ENCODE data around the gene ARHGEF25. TPM values are rescaled to one million over a fixed set of nuclear protein-coding genes. Genes with fewer than 3 reads are reported as not detected.

Gene ARHGEF25
- total RNA-seq, 1 experiment from 2014 or later, result 20.9 TPM

DNA sequence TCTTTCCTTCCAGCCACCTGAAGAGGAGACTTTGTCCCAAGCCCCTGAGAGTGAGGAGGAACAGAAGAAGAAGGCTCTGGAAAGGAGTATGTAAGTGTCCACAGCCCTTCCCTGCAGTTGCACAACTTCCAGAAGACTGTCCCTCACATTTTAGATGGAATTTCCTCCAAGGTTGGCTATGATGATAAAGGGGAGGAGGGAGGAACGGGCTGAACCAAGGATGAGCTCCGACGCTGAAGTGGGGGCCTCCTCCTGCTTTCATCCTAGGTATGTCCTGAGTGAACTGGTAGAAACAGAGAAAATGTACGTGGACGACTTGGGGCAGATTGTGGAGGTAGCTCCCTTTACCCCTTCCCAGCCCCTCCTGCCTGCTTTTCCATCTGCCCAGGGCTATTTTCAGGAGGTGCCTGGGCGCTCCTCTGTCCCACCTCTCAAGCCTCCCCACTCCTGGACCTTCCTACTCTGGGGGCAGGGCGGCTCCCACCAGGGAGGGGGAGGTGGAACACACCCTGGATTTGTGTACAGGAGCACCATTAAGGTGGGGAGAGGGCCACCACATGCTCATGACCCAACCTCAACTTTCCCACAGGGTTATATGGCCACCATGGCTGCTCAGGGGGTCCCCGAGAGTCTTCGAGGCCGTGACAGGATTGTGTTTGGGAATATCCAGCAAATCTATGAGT lies 2.3 kb downstream of the ARHGEF25 start:
- Histone ChIP-seq H3K4me3 (ENCODE audit: low read depth, low read length, poor library complexity, severe bottlenecking) (no peak overlapping the region), H3K36me3 (ENCODE audit: insufficient read depth, low read length, poor library complexity, severe bottlenecking) (peaks cover 10% of the 10 kb centered on the region), H3K9me3 (ENCODE audit: low read depth, low read length, poor library complexity, severe bottlenecking) (no peaks in the 10 kb centered on the region), H3K27ac (ENCODE audit: low read depth, low read length, poor library complexity, severe bottlenecking) (no peak overlapping the region), H3K27me3 (replicated peaks; ENCODE audit: insufficient read depth, low read depth, low read length, poor library complexity) (no peaks in the 10 kb centered on the region), H3K4me1 (ENCODE audit: insufficient read depth, low read length, poor library complexity, severe bottlenecking) (peaks cover 25% of the 10 kb centered on the region)
- CTCF ChIA-PET, result no interaction called here
- POLR2A ChIA-PET (ENCODE audit: low non-redundant PET), result no interaction called here
- no peak for DNase-seq (ENCODE audit: low spot score)
- intact Hi-C loops (cut with micrococcal nuclease; ENCODE audit: unreplicated experiment), result no loop called here
- no peak for TF ChIP-seq EZH2 (IDR thresholded peaks at IDR 0.05; ENCODE audit: borderline replicate concordance, low read depth, low read length, poor library complexity, severe bottlenecking)
- TF ChIP-seq, protein P1, sequence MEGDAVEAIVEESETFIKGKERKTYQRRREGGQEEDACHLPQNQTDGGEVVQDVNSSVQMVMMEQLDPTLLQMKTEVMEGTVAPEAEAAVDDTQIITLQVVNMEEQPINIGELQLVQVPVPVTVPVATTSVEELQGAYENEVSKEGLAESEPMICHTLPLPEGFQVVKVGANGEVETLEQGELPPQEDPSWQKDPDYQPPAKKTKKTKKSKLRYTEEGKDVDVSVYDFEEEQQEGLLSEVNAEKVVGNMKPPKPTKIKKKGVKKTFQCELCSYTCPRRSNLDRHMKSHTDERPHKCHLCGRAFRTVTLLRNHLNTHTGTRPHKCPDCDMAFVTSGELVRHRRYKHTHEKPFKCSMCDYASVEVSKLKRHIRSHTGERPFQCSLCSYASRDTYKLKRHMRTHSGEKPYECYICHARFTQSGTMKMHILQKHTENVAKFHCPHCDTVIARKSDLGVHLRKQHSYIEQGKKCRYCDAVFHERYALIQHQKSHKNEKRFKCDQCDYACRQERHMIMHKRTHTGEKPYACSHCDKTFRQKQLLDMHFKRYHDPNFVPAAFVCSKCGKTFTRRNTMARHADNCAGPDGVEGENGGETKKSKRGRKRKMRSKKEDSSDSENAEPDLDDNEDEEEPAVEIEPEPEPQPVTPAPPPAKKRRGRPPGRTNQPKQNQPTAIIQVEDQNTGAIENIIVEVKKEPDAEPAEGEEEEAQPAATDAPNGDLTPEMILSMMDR (conservative IDR thresholded peaks at IDR 0.05; ENCODE audit: low read depth, low read length), result no peak
- no TSS peak for BruUV-seq (replicated peaks)

- no peak overlapping the region for H3K4me3 ChIP-seq (ENCODE audit: low read depth, low read length, poor library complexity, severe bottlenecking)
- intact Hi-C loops (cut with micrococcal nuclease; ENCODE audit: unreplicated experiment), result no loop called here
- H3K27me3 ChIP-seq (replicated peaks; ENCODE audit: insufficient read depth, low read depth, low read length, poor library complexity), result no peaks in the 10 kb centered on the region
- CTCF ChIA-PET, result no interaction called here
- BruUV-seq (replicated peaks), result no TSS peak
- no peak overlapping the region for H3K27ac ChIP-seq (ENCODE audit: low read depth, low read length, poor library complexity, severe bottlenecking)
- peaks cover 10% of the 10 kb centered on the region for H3K36me3 ChIP-seq (ENCODE audit: insufficient read depth, low read length, poor library complexity, severe bottlenecking)
- TF ChIP-seq EZH2 (IDR thresholded peaks at IDR 0.05; ENCODE audit: borderline replicate concordance, low read depth, low read length, poor library complexity, severe bottlenecking), result no peak
- TF ChIP-seq, protein P1 (conservative IDR thresholded peaks at IDR 0.05; ENCODE audit: low read depth, low read length), result no peak
- H3K4me1 ChIP-seq (ENCODE audit: insufficient read depth, low read length, poor library complexity, severe bottlenecking), result peaks cover 25% of the 10 kb centered on the region
- POLR2A ChIA-PET (ENCODE audit: low non-redundant PET), result no interaction called here
- peak; percentile 69 for DNase-seq (ENCODE audit: low spot score)
- H3K9me3 ChIP-seq (ENCODE audit: low read depth, low read length, poor library complexity, severe bottlenecking), result no peaks in the 10 kb centered on the region
Observed at GRCh38 chr12:57614178-57614947, 3.1 kb downstream of the ARHGEF25 start.

- Histone ChIP-seq H3K27ac (ENCODE audit: low read depth, low read length, poor library complexity, severe bottlenecking) (no peak overlapping the region), H3K27me3 (replicated peaks; ENCODE audit: insufficient read depth, low read depth, low read length, poor library complexity) (no peaks in the 10 kb centered on the region), H3K36me3 (ENCODE audit: insufficient read depth, low read length, poor library complexity, severe bottlenecking) (peaks cover 10% of the 10 kb centered on the region), H3K4me1 (ENCODE audit: insufficient read depth, low read length, poor library complexity, severe bottlenecking) (peaks cover 25% of the 10 kb centered on the region), H3K4me3 (ENCODE audit: low read depth, low read length, poor library complexity, severe bottlenecking) (no peak overlapping the region), H3K9me3 (ENCODE audit: low read depth, low read length, poor library complexity, severe bottlenecking) (no peaks in the 10 kb centered on the region)
- no peak for DNase-seq (ENCODE audit: low spot score)
- intact Hi-C loops (cut with micrococcal nuclease; ENCODE audit: unreplicated experiment), result no loop called here
- CTCF ChIA-PET, result no interaction called here
- no TSS peak for BruUV-seq (replicated peaks)
- TF ChIP-seq, protein P1 (conservative IDR thresholded peaks at IDR 0.05; ENCODE audit: low read depth, low read length), result no peak
- no peak for TF ChIP-seq EZH2 (IDR thresholded peaks at IDR 0.05; ENCODE audit: borderline replicate concordance, low read depth, low read length, poor library complexity, severe bottlenecking)
- POLR2A ChIA-PET (ENCODE audit: low non-redundant PET), result no interaction called here
Observed at GRCh38 chr12:57614948-57615500, 3.8 kb downstream of the ARHGEF25 start.
